ENCODE measurements around the gene TPRG1L.

TPRG1L gene

DNA sequence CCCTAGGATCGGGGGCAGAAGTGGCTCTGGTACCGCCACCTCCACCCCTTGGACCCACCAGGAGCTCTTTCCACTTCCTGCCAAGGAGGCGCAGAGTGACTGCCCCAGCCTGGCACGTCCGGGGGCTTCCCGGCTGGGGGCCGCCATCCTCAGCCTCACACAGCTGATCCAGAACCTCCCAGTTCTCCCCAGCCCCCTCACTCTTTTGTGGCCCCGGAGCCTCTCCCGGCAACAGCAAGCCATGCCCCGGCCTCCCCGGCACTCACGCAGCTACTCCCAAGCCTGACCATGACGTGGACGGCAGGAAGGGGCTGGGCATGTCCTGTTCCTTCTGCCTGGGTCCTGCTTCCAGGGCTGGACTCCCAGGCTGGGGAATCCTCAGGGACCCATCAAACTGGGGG, 44.6 kb downstream of the TPRG1L start:
- DNase-seq (ENCODE audit: extremely low spot score) = no peak
- POLR2A ChIA-PET = no interaction called here
- TF ChIP-seq, protein P1, sequence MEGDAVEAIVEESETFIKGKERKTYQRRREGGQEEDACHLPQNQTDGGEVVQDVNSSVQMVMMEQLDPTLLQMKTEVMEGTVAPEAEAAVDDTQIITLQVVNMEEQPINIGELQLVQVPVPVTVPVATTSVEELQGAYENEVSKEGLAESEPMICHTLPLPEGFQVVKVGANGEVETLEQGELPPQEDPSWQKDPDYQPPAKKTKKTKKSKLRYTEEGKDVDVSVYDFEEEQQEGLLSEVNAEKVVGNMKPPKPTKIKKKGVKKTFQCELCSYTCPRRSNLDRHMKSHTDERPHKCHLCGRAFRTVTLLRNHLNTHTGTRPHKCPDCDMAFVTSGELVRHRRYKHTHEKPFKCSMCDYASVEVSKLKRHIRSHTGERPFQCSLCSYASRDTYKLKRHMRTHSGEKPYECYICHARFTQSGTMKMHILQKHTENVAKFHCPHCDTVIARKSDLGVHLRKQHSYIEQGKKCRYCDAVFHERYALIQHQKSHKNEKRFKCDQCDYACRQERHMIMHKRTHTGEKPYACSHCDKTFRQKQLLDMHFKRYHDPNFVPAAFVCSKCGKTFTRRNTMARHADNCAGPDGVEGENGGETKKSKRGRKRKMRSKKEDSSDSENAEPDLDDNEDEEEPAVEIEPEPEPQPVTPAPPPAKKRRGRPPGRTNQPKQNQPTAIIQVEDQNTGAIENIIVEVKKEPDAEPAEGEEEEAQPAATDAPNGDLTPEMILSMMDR (IDR thresholded peaks at IDR 0.05; ENCODE audit: control extremely low read depth, extremely low read depth, low read depth, missing control alignments) = no peak
- CTCF ChIA-PET = interaction anchor here (1.0 kb wide), 1 partner anchor 13 kb away, joined by 3 read pairs; no protein-coding TSS in a partner anchor

DNA sequence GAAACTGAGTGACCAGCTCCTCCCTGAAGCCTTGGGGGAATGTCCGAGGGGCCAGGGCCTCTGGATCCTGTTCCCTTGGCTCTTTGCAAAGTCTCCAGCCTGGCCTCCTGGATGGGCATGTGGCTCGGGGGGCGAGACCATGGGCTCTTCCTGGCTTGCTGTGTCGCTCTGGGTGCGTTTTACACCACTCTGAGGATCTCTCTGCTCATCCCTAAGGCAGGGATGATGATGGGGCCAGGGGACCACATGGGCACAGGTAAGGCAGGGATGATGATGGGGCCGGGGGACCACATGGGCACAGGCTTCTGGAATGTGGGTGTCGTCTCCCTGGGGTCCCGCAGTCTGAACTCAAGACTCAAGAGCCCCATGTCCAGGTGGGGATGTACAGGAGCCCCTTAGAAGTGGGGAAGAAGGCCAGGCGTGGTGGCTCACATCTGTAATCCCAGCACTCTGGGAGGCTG, 45.2 kb downstream of the TPRG1L start:
- POLR2A ChIA-PET = no interaction called here
- no peak for DNase-seq (ENCODE audit: extremely low spot score)
- CTCF ChIA-PET = interaction anchor here (1.0 to 1.7 kb wide), 2 partner anchors 14 kb away, joined by 3 read pairs; no protein-coding TSS in a partner anchor
- TF ChIP-seq, protein P1 (IDR thresholded peaks at IDR 0.05; ENCODE audit: control extremely low read depth, extremely low read depth, low read depth, missing control alignments) = no peak

DNA sequence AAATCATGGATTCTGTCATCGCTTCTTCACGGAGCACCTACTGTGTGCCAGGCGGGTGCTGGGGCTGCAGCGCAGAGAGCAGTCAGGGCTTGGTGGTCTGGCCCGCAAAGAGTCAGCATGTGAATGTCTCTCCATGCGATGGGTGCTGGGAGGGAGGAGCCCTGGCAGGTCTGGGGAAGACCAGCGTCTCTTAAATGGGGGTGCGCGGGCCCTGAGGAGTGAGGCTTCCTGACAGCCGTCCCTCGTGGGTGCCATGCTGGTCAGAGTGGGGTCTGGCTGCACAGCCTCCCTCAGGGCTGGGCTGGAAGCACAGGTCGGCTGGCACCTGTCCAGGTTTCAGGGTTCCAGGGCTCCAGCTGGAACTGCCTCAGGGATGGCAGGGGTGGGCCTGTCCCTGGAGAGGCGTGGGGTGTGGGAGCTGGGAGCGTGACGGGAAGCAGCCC, 46.0 kb downstream of the TPRG1L start:
- ChIA-PET CTCF (interaction anchor here (1.2 to 4.0 kb wide), 4 partner anchors 13 to 54 kb away, joined by 3 to 17 read pairs (median 3); partner anchors contain the start of gene TP73), POLR2A (interaction anchor here (1.0 kb wide), 1 partner anchor 15 kb away, joined by 3 read pairs; no protein-coding TSS in a partner anchor)
- no peak for DNase-seq (ENCODE audit: extremely low spot score)

DNA sequence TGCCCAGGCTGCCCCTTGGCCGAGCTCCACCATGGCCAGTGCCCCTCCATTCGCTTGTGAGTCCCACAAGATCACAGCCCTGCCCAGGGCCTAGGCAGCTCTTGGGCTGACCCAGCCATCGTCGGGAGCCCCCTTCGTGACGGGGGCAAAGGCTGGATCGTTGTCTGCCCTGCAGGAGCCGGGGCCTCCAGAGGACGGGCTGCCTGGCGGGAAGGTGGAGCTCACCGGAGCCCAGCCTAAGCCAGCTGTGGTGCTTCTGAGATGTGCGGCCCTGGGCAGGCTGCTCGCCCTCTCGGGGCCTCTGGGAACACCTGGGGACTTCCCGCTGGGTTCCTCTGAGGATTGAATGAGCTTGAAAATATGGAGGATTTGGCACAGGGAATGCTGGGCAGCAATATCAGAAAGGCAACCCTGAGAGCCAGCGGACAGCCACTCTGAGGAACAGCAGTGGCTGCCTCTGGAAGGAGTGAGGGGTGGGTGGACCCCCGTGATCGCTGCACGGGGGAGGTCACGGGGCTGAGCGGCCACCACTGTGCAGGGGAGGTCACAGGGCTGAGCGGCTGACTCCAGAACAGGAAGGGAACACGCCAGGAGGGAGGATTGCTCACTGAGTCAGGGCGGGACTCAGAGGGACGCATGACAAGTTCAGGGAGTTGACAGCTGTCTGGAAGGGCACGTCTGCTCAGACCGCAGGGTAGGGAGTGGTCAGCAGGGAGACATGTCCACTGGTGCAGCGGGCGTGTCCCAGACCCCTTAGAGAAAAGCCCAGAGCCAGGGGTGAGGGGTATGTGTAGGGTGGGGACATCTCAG, 46.8 kb downstream of the TPRG1L start:
- no peak for DNase-seq (ENCODE audit: extremely low spot score)
- ChIA-PET POLR2A (interaction anchor here (1.0 kb wide), 1 partner anchor 16 kb away, joined by 3 read pairs; no protein-coding TSS in a partner anchor), CTCF (interaction anchor here (1.2 to 4.0 kb wide), 4 partner anchors 12 to 53 kb away, joined by 3 to 17 read pairs (median 3); partner anchors contain the start of gene TP73)
- TF ChIP-seq, protein P1 (IDR thresholded peaks at IDR 0.05; ENCODE audit: control extremely low read depth, extremely low read depth, low read depth, missing control alignments) = no peak

More for the DNA sequence above, 46.0 kb downstream of the TPRG1L start:
- TF ChIP-seq, protein P1 (IDR thresholded peaks at IDR 0.05; ENCODE audit: control extremely low read depth, extremely low read depth, low read depth, missing control alignments) = no peak

DNA sequence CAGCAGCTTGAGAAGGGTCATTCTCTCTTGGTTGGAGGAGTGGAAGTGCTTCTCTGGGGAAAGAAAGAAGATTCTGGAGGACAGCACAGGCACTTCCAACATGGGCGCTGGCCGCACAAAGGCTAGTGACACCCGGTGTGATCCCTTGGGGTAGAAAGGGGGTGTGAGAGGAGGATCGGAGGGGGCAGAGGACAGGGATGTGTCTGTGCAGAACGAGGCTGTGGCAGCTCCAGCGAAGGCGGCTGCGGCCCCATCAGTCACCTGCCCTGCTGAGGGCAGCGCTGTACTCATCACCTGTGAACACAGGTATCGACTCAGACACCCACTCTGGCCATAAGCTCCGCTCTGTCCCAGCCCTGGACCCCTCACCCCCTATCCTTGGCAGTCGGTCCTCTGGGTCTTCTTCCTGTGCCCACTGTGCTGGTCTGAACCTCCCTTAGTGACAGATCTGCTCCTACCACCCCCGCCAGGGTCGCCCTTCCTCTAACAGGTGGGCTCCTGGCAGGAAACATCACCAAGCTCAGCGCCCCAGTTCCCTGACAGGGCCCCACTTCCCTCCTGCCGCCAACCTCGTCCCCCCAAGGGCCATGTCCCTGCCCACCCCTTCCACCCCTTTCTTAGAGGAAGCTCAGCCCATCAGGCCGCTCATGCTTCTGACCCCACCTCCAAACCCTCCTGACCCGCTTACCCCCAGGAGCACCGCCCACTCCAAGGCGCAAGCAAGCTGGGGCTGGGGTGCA, 47.6 kb downstream of the TPRG1L start:
- POLR2A ChIA-PET = no interaction called here
- no peak for DNase-seq (ENCODE audit: extremely low spot score)
- CTCF ChIA-PET = interaction anchor here (0.8 to 4.0 kb wide), 5 partner anchors 9 to 53 kb away, joined by 3 to 17 read pairs (median 3); partner anchors contain the start of gene TP73
- TF ChIP-seq, protein P1 (IDR thresholded peaks at IDR 0.05; ENCODE audit: control extremely low read depth, extremely low read depth, low read depth, missing control alignments) = no peak

DNA sequence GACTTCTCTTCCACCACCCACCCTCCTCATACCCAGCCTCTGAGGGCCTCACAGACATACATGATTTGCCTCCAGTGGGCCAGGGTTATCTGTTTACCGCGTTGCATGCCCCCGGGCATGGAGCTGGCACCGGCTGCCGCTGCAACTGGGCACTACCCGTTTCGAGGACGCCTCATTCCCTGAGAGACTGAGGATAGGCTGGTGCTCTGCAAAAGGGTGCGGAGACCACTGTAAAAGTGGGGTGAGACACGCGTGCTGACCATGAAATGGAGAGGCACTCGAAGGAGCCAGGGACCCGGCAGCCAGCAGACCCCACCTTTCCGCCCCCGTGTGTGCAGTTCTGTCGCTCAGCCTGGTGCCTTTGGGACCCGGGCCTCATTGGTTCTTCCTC, 48.2 kb downstream of the TPRG1L start:
- ChIA-PET CTCF (interaction anchor here (0.8 to 4.0 kb wide), 5 partner anchors 9 to 54 kb away, joined by 3 to 17 read pairs (median 3); partner anchors contain the start of gene TP73), POLR2A (no interaction called here)
- DNase-seq (ENCODE audit: extremely low spot score) = no peak
- TF ChIP-seq, protein P1 (IDR thresholded peaks at IDR 0.05; ENCODE audit: control extremely low read depth, extremely low read depth, low read depth, missing control alignments) = no peak

Measured in GM10248 (cell line).